T-cell (primary cell): ENCODE measurements around the gene KRTAP5-9. TPM values are rescaled to one million over a fixed set of nuclear protein-coding genes. Genes with fewer than 3 reads are reported as not detected.

Source experiments
- ATAC-seq, 4 experiments: fragments of 200-7000 bp in 3 of 4; fragments of 150-1000 bp in 1 of 4; cut with Tn5 transposase; replicated peaks in 1 of 4; 1 replicate in 3 of 4; 2 replicates in 1 of 4; pipeline ENCODE4 v1.10.0; 2021; ENCODE audit warnings: moderate library complexity in 3 of 4, mild to moderate bottlenecking in 2 of 4, moderate number of reproducible peaks in 1 of 4
- CTCF ChIA-PET, 2 donors: fragments of 300-600 bp; sonication (Branson Sonifier 250); formaldehyde crosslinking; loops; one replicate each; lab custom pipeline; 2022; ENCODE audit warnings: antibody characterized with exemption in 2 of 2; lab: Charles Lee
- POLR2A ChIA-PET, 2 donors: fragments of 300-600 bp; sonication (Branson Sonifier 250); formaldehyde crosslinking; loops; one replicate each; lab custom pipeline; 2022; ENCODE audit warnings: antibody characterized with exemption in 2 of 2; lab: Charles Lee
- DNase-seq, 35 experiments: peaks; one replicate each; pipeline versions ENCODE4 v3.0.0 to v3.0.0-alpha.2; 2013 to 2023
- H3K27ac ChIP-seq: one replicate; pipeline ENCODE4 v1.5.1; 2013; ENCODE audit warnings: low read length
- H3K27me3 ChIP-seq, 2 experiments: replicated peaks in 1 of 2; 1 replicate in 1 of 2; 2 replicates in 1 of 2; pipeline versions ENCODE4 v1.6.1 to v1.7.0; 2013; ENCODE audit warnings: low read length in 1 of 2, mixed read lengths in 1 of 2; ENCODE audit not compliant: control insufficient read depth in 2 of 2, insufficient read depth in 2 of 2; ENCODE audit errors: extremely low read depth in 1 of 2
- H3K36me3 ChIP-seq, 2 donors: 1 replicate in 1 of 2; 2 replicates in 1 of 2; pipeline versions ENCODE4 v1.6.1 to v1.7.0; 2013; ENCODE audit warnings: low read length in 1 of 2; ENCODE audit not compliant: control insufficient read depth in 2 of 2, insufficient read depth in 1 of 2; ENCODE audit errors: extremely low read depth in 1 of 2
- H3K4me1 ChIP-seq, 2 experiments: 1 replicate in 1 of 2; 2 replicates in 1 of 2; pipeline versions ENCODE4 v1.6.1 to v1.7.0; 2013; ENCODE audit warnings: low read length in 2 of 2, mixed read lengths in 1 of 2; ENCODE audit not compliant: insufficient read depth in 2 of 2, control insufficient read depth in 1 of 2; ENCODE audit errors: extremely low read depth in 1 of 2
- H3K4me3 ChIP-seq, 2 donors: 1 replicate in 1 of 2; 2 replicates in 1 of 2; pipeline versions ENCODE4 v1.5.1 to v1.7.0; 2013; ENCODE audit warnings: mild to moderate bottlenecking in 2 of 2, low read length in 1 of 2, moderate library complexity in 1 of 2; ENCODE audit not compliant: control insufficient read depth in 1 of 2; ENCODE audit errors: extremely low read depth in 1 of 2
- H3K9me3 ChIP-seq: 2 replicates; pipeline ENCODE4 v1.7.0; 2013
- H3K27ac Mint-ChIP-seq, 2 donors: one replicate each; pipeline ENCODE4 v1.8.0; 2020 to 2021; ENCODE audit warnings: mild to moderate bottlenecking in 2 of 2, mixed read lengths in 2 of 2
- H3K27me3 Mint-ChIP-seq, 2 donors: one replicate each; pipeline ENCODE4 v1.8.0; 2021 to 2022; ENCODE audit warnings: mixed read lengths in 2 of 2
- H3K36me3 Mint-ChIP-seq: one replicate; pipeline ENCODE4 v1.8.0; 2021; ENCODE audit warnings: mixed read lengths
- H3K4me1 Mint-ChIP-seq, 3 donors: one replicate each; pipeline ENCODE4 v1.8.0; 2020 to 2022; ENCODE audit warnings: mixed read lengths in 3 of 3, mild to moderate bottlenecking in 1 of 3
- H3K4me3 Mint-ChIP-seq, 3 donors: one replicate each; pipeline ENCODE4 v1.8.0; 2020 to 2022; ENCODE audit warnings: mild to moderate bottlenecking in 3 of 3, mixed read lengths in 3 of 3, moderate library complexity in 3 of 3
- H3K9me3 Mint-ChIP-seq, 3 donors: one replicate each; pipeline ENCODE4 v1.8.0; 2020 to 2022; ENCODE audit warnings: mixed read lengths in 3 of 3
- WGBS: methylation state at CpG from one replicate; pipeline ENCODE4 v1.1.5; 2013; ENCODE audit warnings: missing lambda C conversion rate; ENCODE audit not compliant: insufficient coverage; 5-methylcytosine and 5-hydroxymethylcytosine counted together
- total RNA-seq, 35 experiments: library from RNA in 6 of 35; stranded (reverse) in 6 of 35; fragments of 120-200 nt in 1 of 35; gene quantifications; one replicate each; pipeline versions ENCODE4 v1.2.1 to v1.2.4 and lab custom pipeline; 2013 to 2026

The KRTAP5-9 gene, protein sequence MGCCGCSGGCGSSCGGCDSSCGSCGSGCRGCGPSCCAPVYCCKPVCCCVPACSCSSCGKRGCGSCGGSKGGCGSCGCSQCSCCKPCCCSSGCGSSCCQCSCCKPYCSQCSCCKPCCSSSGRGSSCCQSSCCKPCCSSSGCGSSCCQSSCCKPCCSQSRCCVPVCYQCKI
- total RNA-seq = under 1 TPM in 2 of 5 donors, not detected in 3; 0.23 to 0.33 TPM
- not detected for total RNA-seq (2013)
- 0 to 0.23 (median 0) reads per million in 29 experiments for total RNA-seq (lab: John Stamatoyannopoulos, UW)

DNA sequence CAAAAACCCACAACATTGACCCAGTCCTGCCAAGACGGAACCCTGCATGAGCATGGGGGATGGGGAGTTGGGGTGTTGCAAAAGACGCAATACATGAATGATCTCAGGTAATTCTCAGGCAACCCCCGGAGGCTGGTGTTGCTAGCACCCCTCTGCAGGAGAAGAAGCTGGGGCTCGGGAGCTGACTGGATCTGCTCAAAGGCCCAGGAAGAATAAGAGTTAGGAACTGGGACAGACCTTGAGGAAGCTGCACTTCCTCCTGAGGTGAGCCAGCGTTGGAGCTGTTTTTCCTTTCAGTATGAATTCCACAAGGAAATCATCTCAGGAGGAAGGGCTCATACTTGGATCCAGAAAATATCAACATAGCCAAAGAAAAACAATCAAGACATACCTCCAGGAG, at the start of gene KRTAP5-9:
Gene KRTAP5-9, plus strand, starts transcription at position 301 of the 400 bp plus-strand sequence. CDS start 238 bp downstream, outside the sequence.
- POLR2A ChIA-PET = no interaction called here
- peak within 1 kb of the TSS in 1 of 2 donors; percentile 21 for H3K27ac Mint-ChIP-seq

DNA sequence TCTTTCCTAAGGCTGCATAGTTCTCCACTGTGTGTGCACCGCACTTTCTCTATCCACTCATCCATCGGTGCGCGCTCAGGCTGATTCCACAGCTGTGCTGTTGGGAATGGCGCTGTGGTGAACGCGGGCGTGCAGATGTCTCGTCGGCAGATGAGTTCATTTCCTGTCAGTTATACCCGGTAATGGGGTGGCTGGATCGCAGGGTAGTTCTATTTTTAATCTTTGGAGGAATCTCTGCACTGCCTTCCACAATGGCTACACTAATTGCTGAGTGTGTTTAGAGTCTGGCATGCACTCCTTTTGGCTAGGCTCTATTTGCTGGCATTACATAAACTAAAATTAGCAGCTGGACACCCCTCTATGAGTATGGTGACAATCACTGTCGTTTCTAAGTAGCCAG, 49.1 kb upstream of the KRTAP5-9 start:
- Histone ChIP-seq H3K27ac (no peak overlapping the region), H3K4me1 (no peaks in the 10 kb centered on the region), H3K27me3 (no peaks in the 10 kb centered on the region), H3K9me3 (no peaks in the 10 kb centered on the region), H3K4me3 (no peak overlapping the region), H3K36me3 (peaks cover 42 to 76% of the 10 kb centered on the region in 2 donors)
- Mint-ChIP-seq H3K4me3 (no peak overlapping the region), H3K4me1 (no peaks in the 10 kb centered on the region), H3K27ac (no peak overlapping the region), H3K27me3 (no peaks in the 10 kb centered on the region), H3K9me3 (no peaks in the 10 kb centered on the region), H3K36me3 (peaks cover 84% of the 10 kb centered on the region)
- POLR2A ChIA-PET = no interaction called here
- WGBS = 70% methylated on average over 7 of the region's 13 CpGs
- DNase-seq = peak in 1 of 35 experiments; percentile 0
- CTCF ChIA-PET = no interaction called here
- ATAC-seq = no peak

More for the DNA sequence above, at the start of gene KRTAP5-9:
- Mint-ChIP-seq H3K4me1 (peaks cover 2 to 14% (median 10%) of the 10 kb centered on the region in 3 donors), H3K9me3 (peaks cover 0 to 7% (median 0%) of the 10 kb centered on the region in 3 donors), H3K27me3 (peaks cover 25 to 30% of the 10 kb centered on the region in 2 donors), H3K36me3 (no peaks in the 10 kb centered on the region), H3K4me3 (no peak within 1 kb of the TSS)
- peaks cover 0 to 35% of the 10 kb centered on the region in 2 experiments for H3K27me3 ChIP-seq
- H3K27ac ChIP-seq = no peak within 1 kb of the TSS
- H3K36me3 ChIP-seq = no peaks in the 10 kb centered on the region
- ATAC-seq = no peak
- no peak within 1 kb of the TSS for H3K4me3 ChIP-seq
- H3K4me1 ChIP-seq = peaks cover 0 to 3% of the 10 kb centered on the region in 2 experiments
- no peak for DNase-seq
- no peaks in the 10 kb centered on the region for H3K9me3 ChIP-seq
- CTCF ChIA-PET = no interaction called here
- 91% methylated on average over 3 of the region's 5 CpGs for WGBS

DNA sequence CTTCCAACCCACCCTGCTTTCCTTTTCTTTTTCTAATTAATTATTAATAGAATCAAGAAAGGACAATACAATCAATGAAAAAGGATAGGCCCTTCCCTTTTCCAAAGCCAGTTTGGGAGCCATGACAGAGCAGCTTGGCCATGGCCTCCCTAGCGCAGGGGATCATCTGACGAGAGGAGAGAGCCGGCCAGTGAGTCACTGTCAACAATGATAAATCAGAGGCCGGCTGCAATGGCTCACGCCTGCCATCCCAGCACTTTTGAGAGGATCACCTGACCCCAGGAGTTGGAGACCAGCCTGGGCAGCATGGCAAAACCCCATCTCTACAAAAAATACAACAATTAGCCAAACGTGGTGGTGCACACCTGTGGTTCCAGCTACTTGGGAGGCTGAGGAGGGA, 48.7 kb upstream of the KRTAP5-9 start:
- Histone ChIP-seq H3K27me3 (no peaks in the 10 kb centered on the region), H3K27ac (no peak overlapping the region), H3K4me1 (no peaks in the 10 kb centered on the region), H3K9me3 (no peaks in the 10 kb centered on the region), H3K4me3 (no peak overlapping the region), H3K36me3 (peaks cover 45 to 75% of the 10 kb centered on the region in 2 donors)
- 95% methylated on average over 4 of the region's 6 CpGs for WGBS
- ATAC-seq = no peak
- POLR2A ChIA-PET = no interaction called here
- Mint-ChIP-seq H3K27me3 (no peaks in the 10 kb centered on the region), H3K36me3 (peaks cover 83% of the 10 kb centered on the region), H3K27ac (no peak overlapping the region), H3K9me3 (no peaks in the 10 kb centered on the region), H3K4me1 (no peaks in the 10 kb centered on the region), H3K4me3 (no peak overlapping the region)
- DNase-seq = peak in 1 of 35 experiments; percentile 11
- CTCF ChIA-PET = no interaction called here

DNA sequence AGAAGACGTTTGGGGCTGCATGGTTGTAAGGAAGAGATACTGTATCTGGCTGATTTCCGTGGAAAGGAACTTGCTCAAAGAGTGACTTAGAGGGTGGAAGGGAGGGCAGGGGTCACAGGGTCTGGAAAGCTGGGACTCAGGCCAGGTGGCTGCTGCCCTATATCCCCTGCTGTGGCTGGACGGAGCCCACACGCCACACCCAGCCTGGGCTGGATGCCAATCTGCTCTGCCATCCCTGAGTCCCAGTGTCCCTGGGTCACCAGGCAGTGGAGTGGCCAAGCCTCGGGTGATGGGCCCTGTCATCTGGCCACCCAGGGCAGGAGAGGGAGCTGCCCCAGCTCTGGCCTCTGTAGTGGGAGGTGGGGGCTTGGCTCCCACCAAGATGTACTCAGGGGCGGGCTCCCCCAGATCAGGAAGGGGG, 47.6 kb upstream of the KRTAP5-9 start:
- no peaks in the 10 kb centered on the region for H3K9me3 ChIP-seq
- H3K27ac Mint-ChIP-seq = no peak overlapping the region
- no peak overlapping the region for H3K27ac ChIP-seq
- ChIA-PET POLR2A (no interaction called here), CTCF (no interaction called here)
- no peak overlapping the region for H3K4me3 ChIP-seq
- 91% methylated on average over 5 of the region's 6 CpGs for WGBS
- no peaks in the 10 kb centered on the region for H3K27me3 ChIP-seq
- no peaks in the 10 kb centered on the region for H3K4me1 Mint-ChIP-seq
- no peak overlapping the region for H3K4me3 Mint-ChIP-seq
- H3K36me3 Mint-ChIP-seq = peaks cover 82% of the 10 kb centered on the region
- H3K9me3 Mint-ChIP-seq = no peaks in the 10 kb centered on the region
- DNase-seq (peak in 1 of 35 experiments; percentile 18), ATAC-seq (no peak)
- H3K4me1 ChIP-seq = no peaks in the 10 kb centered on the region
- peaks cover 45 to 67% of the 10 kb centered on the region in 2 donors for H3K36me3 ChIP-seq
- no peaks in the 10 kb centered on the region for H3K27me3 Mint-ChIP-seq

DNA sequence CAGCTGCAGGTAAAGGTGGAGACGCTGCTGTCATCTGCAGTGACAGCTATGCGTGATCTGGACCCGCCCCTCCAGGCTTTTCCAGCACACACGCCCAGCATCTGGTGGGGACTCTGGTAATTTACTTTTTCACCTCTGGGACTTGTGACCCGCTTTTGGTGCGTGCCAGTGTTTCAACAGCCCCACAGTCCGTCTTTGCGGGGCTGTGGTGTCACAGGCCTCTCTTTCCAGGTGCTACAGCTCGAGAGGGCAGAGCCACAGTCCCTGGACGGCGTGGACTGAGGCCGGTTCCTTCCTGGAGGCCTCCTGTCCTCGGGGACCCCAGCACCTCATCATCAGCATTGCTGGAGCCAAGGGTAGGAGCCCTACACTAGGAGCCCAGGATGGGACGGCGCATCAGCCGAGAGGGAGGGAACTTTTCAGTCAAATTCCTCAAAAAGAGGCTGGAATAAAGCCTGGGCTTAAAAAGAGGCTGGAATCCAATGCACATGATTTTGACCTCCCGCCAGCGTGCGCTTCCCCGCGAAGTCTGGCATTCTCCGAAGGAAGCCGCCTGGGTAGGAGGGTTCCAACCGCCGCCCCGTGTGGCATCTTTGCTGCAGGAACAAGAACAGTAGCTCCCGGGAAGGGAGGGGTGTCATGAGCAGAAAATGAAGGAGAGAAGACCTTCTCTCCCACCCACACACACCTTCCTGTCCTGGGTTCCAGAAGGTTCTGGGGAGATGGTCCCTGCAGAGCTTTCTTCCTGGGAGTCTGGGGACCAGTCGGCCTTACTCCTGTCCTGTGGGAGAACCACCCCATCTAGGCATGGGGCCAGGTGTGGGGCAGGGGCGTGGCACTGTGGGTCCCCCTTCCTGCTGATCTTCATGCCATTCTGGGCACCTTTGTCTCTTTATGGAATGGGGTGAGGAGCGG, 46.9 kb upstream of the KRTAP5-9 start:
- Histone ChIP-seq H3K4me3 (no peak overlapping the region), H3K27ac (no peak overlapping the region), H3K9me3 (no peaks in the 10 kb centered on the region), H3K36me3 (peaks cover 38 to 60% of the 10 kb centered on the region in 2 donors), H3K27me3 (no peaks in the 10 kb centered on the region), H3K4me1 (no peaks in the 10 kb centered on the region)
- CTCF ChIA-PET = no interaction called here
- DNase-seq (peak in 2 of 35 experiments; percentile 2 to 20), ATAC-seq (no peak)
- Mint-ChIP-seq H3K4me3 (no peak overlapping the region), H3K9me3 (peaks cover 0 to under 1% (median 0%) of the 10 kb centered on the region in 3 donors), H3K4me1 (no peaks in the 10 kb centered on the region), H3K36me3 (peaks cover 82% of the 10 kb centered on the region), H3K27me3 (no peaks in the 10 kb centered on the region), H3K27ac (no peak overlapping the region)
- WGBS = 98% methylated on average over 19 of the region's 30 CpGs
- POLR2A ChIA-PET = no interaction called here

DNA sequence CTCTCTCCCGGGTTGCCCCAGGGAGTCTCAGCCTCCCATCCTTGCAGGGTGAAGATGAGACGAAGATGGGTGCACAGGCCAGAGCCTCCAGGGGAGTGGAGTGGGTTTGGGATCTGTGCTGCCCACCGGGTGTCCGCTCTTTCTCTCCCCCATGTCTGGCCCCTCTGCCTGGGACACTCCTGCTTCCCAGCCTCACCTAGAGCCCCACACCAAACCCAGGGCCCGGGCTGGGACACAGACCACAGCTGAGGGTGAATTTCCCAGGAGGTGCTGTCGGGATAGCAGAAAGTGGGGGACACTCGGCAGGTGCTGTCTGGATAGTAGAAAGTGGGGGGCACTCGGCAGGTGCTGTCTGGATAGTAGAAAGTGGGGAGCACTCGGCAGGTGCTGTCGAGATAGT, 46.2 kb upstream of the KRTAP5-9 start:
- Mint-ChIP-seq H3K4me1 (no peaks in the 10 kb centered on the region), H3K36me3 (peaks cover 82% of the 10 kb centered on the region)

More for the DNA sequence above, 46.2 kb upstream of the KRTAP5-9 start:
- DNase-seq (peak in 1 of 35 experiments; percentile 21), ATAC-seq (no peak)
- H3K9me3 Mint-ChIP-seq = peaks cover 0 to 7% (median 5%) of the 10 kb centered on the region in 3 donors
- WGBS = 100% methylated on average over 6 of the region's 10 CpGs
- CTCF ChIA-PET = no interaction called here
- no peaks in the 10 kb centered on the region for H3K27me3 Mint-ChIP-seq
- Histone ChIP-seq H3K4me1 (no peaks in the 10 kb centered on the region), H3K4me3 (no peak overlapping the region), H3K27ac (no peak overlapping the region), H3K27me3 (no peaks in the 10 kb centered on the region), H3K9me3 (no peaks in the 10 kb centered on the region), H3K36me3 (peaks cover 32 to 53% of the 10 kb centered on the region in 2 donors)
- POLR2A ChIA-PET = no interaction called here
- no peak overlapping the region for H3K27ac Mint-ChIP-seq
- no peak overlapping the region for H3K4me3 Mint-ChIP-seq
